Heart left ventricle (tissue), 13 donors: ENCODE measurements around the gene ARPP21.

Source experiments
- POLR2A ChIP-seq, 2 donors: fragments of 450-650 bp; IDR thresholded peaks; one replicate each; pipeline ENCODE4 v1.6.1; 2017; ENCODE audit warnings: antibody characterized with exemption in 2 of 2, mild to moderate bottlenecking in 2 of 2, moderate library complexity in 2 of 2
- TF ChIP-seq, protein P1 (sequence below), 12 donors: fragments of 200-600 bp; sonication (generic) in 4 of 12; IDR thresholded peaks; one replicate each; pipeline versions ENCODE4 v1.5.0 to v1.8.0; 2018 to 2022; ENCODE audit warnings: antibody characterized with exemption in 12 of 12, mild to moderate bottlenecking in 5 of 12
- donor health status: ischemic (EF 13 %, LVEDD 7.1; RV severe dilation, severe dysfunction).
- donor health status: DM: no; HTN: yes; CAD: no.
- donor health status: DM: no; HTN: no; CAD: no.
- donor health status: ischemic (EF 25% LVEDD 6.9; RV normal size, moderate dysfunction).
- donor health status: ischemic (EF 25% LVEDD 5.7; RV mildly dilated, moderate dysfunction).
- donor health status: ischemic (EF 35%, LVEDD 5.7; RV mildly dilated, moderate dysfunction).
- donor health status: nonischemic (EF 11% LVEDD 7.7; RV severe dilation, severe dysfunction).
- donor health status: DM: yes; HTN: yes; CAD: no.
- donor health status: PGD.
- donor health status: ischemic (EF 29% LVEDD 5.4; RV normal size, mild dysfunction).
- donor health status: nonischemic (EF 23%, LVEDD 6.1; RV moderate dilation, normal function).

GRCh38 chr3:35651426-35651825, 12.1 kb downstream of the ARPP21 start:
- TF ChIP-seq, protein P1, sequence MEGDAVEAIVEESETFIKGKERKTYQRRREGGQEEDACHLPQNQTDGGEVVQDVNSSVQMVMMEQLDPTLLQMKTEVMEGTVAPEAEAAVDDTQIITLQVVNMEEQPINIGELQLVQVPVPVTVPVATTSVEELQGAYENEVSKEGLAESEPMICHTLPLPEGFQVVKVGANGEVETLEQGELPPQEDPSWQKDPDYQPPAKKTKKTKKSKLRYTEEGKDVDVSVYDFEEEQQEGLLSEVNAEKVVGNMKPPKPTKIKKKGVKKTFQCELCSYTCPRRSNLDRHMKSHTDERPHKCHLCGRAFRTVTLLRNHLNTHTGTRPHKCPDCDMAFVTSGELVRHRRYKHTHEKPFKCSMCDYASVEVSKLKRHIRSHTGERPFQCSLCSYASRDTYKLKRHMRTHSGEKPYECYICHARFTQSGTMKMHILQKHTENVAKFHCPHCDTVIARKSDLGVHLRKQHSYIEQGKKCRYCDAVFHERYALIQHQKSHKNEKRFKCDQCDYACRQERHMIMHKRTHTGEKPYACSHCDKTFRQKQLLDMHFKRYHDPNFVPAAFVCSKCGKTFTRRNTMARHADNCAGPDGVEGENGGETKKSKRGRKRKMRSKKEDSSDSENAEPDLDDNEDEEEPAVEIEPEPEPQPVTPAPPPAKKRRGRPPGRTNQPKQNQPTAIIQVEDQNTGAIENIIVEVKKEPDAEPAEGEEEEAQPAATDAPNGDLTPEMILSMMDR (IDR thresholded peaks at IDR 0.05): no peak
- no peak for TF ChIP-seq POLR2A (IDR thresholded peaks at IDR 0.05)
